GM21528 (cell line): ENCODE results near the gene LY86.

Experiments
- ATAC-seq: cut with Tn5 transposase; IDR thresholded peaks from one replicate; pipeline ENCODE4 v1.9.1; 2021; ENCODE audit warnings: mild to moderate bottlenecking, moderate library complexity; ENCODE audit not compliant: unreplicated experiment, low FRiP score

Gene LY86

DNA sequence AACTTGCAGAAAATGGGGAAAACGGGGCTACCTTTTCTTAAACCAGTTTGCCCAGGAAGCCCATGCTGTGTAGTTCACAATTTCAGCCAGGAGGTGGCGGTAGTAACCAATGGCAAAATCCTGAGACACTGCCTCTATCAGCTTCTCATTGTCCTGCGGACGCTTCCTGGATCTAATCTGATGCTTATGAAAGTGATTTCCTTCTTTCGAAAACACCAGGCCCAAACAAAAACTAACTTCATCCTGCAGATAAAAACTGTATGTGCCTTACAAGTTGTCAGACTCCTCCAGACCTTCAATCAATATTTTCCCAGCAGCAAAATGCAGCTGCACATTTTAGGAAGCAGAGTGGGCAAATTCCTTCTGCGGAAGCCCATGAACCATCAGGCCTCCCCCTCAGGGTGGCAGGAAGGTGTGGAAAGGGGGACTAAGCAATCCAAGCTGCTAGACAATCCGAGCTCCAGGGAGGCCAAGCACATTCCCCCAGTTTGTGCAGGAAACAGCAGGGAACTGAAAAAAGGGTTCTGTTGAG, 88.5 kb downstream of the LY86 start:
- peak; percentile 57 for ATAC-seq

- ATAC-seq = no peak
Measured at GRCh38 chr6:6678185-6678671, 89.7 kb downstream of the LY86 start.

- no peak for ATAC-seq
Measured at GRCh38 chr6:6678811-6679210, 90.3 kb downstream of the LY86 start.

DNA sequence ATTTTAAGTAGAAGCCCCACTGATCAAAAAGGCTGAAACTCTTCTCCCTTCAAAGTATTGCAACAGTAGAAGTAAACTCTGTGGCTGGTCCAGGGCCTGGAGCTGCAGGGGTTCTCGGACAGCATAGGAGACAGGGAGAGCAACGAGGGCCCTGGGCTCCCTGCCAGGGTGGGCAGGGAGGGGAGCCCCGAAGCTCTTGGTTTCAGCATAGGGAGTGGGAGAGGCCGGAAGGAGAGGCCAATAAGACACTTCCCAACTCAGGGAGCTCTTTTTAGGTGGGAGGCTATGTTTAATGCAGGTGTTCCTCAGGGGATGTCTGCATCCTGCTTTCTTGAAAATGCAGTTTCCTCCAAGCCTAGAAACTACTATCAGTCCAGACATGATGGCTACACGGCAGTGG, 91.1 kb downstream of the LY86 start:
- no peak for ATAC-seq

DNA sequence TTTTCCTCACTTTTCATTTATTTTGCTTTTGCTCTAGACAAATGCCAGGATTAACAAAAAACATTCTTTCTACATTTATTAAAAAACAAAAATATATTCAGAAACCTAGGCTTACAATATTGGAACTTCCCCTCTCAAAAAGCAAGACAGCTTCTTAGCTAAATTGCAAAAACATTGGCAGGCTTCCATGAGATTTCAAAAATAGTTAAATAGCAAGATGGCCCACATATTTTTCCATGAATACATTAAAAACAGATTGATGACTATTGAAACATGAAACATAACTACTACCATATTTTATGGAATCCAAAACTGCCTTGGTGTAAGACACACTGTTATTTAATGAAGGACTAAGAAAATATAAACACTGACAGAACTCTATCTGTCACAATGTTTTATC, 92.0 kb downstream of the LY86 start:
- ATAC-seq = no peak

- no peak for ATAC-seq
Measured at GRCh38 chr6:6681075-6681849, 92.7 kb downstream of the LY86 start.

DNA sequence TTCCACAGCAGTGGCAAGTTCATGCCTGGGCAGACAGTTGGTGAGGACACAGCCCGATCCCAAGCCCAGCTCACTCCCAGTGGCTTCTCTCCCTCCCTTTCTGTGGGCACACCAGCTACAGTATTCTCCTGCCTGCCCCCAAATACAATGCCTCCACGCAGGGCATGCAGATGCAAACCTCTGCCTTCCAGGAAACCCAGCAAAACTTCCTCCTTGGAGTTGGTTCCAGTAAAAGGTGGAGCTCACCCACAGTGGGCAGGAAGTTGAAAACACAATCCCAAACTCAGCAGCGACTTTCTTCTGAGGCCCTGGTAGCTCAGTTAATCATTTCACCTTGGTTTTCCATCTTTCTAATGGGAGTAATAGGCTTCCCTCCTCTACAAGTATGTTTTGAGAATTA, 93.7 kb downstream of the LY86 start:
- no peak for ATAC-seq

GRCh38 chr6:6683969-6684833, 95.7 kb downstream of the LY86 start:
- ATAC-seq = peak; percentile 88

GRCh38 chr6:6685249-6686040, 96.9 kb downstream of the LY86 start:
- ATAC-seq = no peak

DNA sequence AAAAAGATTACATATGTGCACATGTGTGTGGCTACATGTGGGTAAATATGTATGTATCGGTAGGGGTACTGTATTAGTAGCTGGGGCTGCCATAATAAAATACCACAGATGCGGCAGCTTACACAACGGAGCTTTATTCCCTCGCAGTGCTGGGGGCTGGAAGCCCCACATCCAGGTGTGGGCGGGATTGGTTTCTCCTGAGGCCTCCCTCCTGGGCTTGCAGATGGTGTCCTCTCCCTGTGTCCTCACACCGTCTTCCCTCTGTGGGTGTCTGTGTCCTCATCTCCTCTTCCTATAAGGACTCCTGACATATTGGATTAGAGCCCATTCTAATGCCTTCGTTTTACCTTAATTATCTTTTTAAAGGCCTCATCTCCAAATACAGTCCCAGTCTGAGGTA, 97.7 kb downstream of the LY86 start:
- ATAC-seq = no peak

GRCh38 chr6:6686748-6687601, 98.5 kb downstream of the LY86 start:
- ATAC-seq = no peak

- no peak for ATAC-seq
Measured at GRCh38 chr6:6688283-6688682, 99.8 kb downstream of the LY86 start.

GRCh38 chr6:6688951-6689350, 100.4 kb downstream of the LY86 start:
- no peak for ATAC-seq

- ATAC-seq = no peak
Measured at GRCh38 chr6:6689400-6690143, 101.1 kb downstream of the LY86 start.

DNA sequence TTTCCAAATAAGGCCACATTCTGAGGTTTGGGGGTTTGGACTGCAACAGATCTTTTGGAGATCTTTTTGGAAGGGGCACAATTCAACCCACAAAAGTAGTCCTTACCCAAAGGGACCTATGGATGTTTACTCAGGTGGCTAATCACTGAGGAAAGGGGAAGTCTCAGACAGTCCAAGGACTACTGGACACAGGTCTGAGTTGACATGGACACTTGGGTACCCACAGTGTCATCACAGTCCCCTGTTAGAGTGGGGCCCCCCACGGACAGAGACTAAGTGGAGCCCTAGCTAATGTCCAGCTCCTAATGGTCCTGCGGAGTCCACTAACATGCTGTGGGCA, 101.6 kb downstream of the LY86 start:
- no peak for ATAC-seq

DNA sequence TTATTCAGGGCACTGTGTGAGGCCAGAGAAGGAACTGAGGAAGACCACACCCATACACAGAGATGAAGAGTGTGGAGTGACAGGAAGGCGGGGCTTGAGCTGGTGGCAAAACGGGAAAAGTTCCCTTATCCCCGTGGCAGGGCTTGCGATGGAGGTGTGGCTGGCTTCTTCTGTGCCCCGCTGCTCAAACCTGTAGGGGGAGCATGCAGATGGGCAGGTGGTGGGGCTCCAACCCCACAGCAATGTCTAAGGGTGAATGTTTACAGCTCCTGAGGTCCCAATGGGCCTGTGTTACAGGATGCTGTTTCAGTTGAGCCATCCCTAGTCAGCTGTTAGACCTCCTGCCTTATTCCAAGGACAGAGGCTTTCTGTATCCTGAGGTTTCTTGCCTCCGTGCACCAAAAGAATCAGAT, 105.9 kb downstream of the LY86 start:
- no peak for ATAC-seq

DNA sequence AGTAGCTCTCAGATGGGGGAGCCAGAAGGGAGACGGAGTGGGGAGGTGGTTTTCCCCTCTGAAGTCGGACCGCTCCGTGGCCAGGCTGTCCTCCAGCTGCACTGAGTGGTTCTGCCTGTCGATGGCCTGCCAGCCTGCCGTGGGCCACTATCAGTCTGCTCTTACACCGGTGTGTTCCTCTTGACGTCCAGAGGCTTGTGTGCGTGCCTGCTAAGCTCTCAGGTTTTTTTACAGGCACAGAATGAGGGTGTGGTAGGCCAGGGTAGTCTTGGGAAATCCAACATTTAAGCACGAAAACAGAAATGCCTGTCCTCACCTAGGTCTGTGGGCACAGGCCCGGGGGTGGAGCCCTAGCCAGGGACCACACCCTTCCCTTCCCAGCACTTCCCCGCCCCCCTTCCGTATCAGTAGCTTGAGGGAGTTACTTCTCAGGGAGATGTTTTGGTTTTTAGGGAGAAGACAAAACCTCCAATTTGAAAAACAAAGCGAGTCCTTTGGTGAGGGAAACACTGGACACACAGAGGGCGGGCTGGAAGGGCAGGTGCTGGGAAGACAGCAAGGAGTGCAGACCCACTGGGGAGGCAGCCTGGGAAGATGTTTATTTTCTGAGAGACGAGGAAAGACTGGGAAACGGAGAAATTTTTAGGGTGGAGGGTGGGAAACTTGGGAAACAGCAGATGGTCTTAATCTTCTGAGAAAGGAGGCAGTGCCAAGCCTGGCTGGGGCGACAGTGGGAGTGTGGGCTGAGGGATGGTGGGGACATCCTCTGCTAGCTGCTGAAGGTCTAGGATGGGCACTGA, 106.5 kb downstream of the LY86 start:
- no peak for ATAC-seq

DNA sequence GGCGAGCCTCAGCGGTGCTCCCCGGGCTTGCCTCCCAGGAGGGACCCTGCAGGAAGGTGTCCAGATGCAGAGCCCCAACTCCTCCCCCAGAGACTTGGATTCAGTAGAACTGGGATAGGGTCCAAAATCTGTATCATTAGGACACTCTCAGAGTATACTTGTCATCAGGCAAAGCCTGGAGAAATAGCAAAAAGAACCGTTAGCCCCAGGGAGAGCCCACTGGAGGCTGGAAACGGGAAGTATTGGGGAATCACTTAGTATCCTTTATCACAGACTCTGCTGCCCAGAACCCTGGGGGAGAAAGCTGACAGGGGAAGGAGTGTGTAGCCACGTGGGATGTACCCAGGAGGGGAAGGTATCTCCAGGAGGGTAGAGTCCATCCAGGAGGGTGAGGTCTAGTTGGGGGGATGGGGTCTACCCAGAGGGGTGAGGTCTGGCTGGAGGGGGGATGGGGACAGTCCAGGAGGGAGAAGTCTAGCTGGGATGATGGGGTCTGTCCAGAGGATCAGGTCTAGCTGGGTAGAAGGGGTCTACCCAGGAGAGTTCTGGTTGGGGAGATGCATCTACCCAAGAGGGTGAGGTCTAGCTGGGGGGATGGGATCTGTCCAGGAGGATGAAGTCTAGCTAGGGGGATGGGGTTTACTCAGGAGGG, 107.2 kb downstream of the LY86 start:
- ATAC-seq = no peak
